Adrenal gland (tissue), 5 donors: Measurements from ENCODE around the gene EGR4.

Source experiments
- CTCF ChIP-seq, 6 experiments: fragments of 450-650 bp in 4 of 6; fragments of 200-600 bp in 2 of 6; sonication (generic) in 1 of 6; IDR thresholded peaks; 1 replicate in 5 of 6; 2 replicates in 1 of 6; pipeline versions ENCODE4 v1.5.1 to v1.8.0; 2016 to 2021; ENCODE audit warnings: antibody characterized with exemption in 6 of 6, mild to moderate bottlenecking in 2 of 6, moderate library complexity in 1 of 6
- POLR2A ChIP-seq, 2 donors: fragments of 450-650 bp; IDR thresholded peaks; one replicate each; pipeline ENCODE4 v1.6.1; 2017; ENCODE audit warnings: antibody characterized with exemption in 2 of 2, mild to moderate bottlenecking in 2 of 2, moderate library complexity in 1 of 2
- donor health status: DM: no; HTN: no; CAD: no.

DNA sequence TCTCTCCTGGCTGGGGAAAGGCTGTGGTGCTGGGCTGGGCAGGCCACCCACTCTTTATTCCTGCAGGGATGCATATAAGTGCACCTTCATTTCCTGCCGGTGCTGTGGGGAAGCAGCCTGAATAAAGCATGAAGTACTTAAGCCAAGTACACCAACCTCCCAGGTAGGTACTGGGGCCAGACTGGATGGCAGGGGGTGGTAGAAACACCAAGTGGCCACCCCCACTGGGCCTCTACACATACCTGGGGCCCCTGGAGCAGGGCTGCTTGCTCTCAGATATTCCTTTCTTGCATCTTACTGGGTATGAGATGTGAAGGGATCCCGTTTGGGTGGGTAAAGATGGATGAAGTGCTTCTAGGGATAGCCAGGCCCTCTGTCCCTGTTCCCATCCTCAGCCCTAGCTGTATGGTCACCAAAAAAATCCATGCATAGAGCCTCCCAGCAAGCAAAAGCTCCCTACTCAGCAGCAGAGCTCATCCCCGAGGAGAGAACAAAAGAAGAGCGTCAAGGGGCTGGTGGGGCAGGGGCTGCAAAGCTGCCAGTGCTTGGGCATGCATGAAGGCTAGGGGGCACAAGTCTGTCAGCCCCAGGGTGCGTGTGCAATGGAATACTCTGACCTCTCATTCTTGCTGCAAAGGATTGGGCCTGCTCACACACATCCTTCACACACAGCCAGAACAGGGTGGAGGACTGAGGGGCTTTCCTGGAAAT lies 37.3 kb downstream of the EGR4 start:
- no peak for TF ChIP-seq CTCF (IDR thresholded peaks at IDR 0.05)
- no peak for TF ChIP-seq POLR2A (IDR thresholded peaks at IDR 0.05)
